A549 (cell line): ENCODE data around the gene PLEKHA4.

Source experiments
- CEBPB ChIP-seq, 2 experiments: fragments of >200 bp in 1 of 2; sonication (Bioruptor Twin) in 1 of 2; formaldehyde crosslinking in 1 of 2; IDR thresholded peaks; 2 replicates each; pipeline ENCODE4 v1.6.1; 2012 to 2016
- HOXA7 ChIP-seq: fragments of 250-450 bp; sonication (Bioruptor Pico); IDR thresholded peaks from 2 replicates; pipeline ENCODE4 v1.5.0; 2020; ENCODE audit warnings: mild to moderate bottlenecking, moderate library complexity
- JUNB ChIP-seq: fragments of >200 bp; sonication (Bioruptor Twin); formaldehyde crosslinking; IDR thresholded peaks from 2 replicates; pipeline ENCODE4 v1.6.1; 2016
- NPAS2 ChIP-seq: fragments of 250-450 bp; sonication (Bioruptor Pico); IDR thresholded peaks from 2 replicates; pipeline ENCODE4 v1.8.0; 2022; ENCODE audit warnings: mild to moderate bottlenecking, moderate library complexity, borderline replicate concordance
- TF ChIP-seq, protein P1 (sequence below): fragments of >200 bp; sonication (Bioruptor Twin); formaldehyde crosslinking; IDR thresholded peaks from 3 replicates; pipeline ENCODE4 v1.5.1; 2016

DNA sequence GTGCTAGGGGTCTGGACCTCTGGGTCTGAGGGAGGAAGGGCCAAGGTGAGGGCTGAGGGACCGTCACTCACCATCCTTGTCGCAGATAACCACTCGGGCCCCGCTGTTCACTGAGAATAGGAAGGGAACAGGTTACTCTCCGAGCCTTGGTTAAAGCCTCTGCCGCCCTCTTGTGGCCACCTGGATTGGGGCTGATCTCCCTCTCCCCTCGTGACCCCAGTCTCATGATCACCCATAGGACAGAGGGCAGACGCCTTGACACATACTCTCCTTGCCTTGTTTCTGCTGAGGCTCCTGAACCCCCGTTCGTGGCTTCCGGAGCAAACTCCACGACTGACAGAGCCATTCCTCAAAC lies 32.7 kb downstream of the PLEKHA4 start:
- no peak for TF ChIP-seq NPAS2 (CRISPR knock-in tag)
- no peak for TF ChIP-seq CEBPB (IDR thresholded peaks at IDR 0.05)
- TF ChIP-seq HOXA7 (CRISPR knock-in tag) = no peak
- TF ChIP-seq, protein P1, sequence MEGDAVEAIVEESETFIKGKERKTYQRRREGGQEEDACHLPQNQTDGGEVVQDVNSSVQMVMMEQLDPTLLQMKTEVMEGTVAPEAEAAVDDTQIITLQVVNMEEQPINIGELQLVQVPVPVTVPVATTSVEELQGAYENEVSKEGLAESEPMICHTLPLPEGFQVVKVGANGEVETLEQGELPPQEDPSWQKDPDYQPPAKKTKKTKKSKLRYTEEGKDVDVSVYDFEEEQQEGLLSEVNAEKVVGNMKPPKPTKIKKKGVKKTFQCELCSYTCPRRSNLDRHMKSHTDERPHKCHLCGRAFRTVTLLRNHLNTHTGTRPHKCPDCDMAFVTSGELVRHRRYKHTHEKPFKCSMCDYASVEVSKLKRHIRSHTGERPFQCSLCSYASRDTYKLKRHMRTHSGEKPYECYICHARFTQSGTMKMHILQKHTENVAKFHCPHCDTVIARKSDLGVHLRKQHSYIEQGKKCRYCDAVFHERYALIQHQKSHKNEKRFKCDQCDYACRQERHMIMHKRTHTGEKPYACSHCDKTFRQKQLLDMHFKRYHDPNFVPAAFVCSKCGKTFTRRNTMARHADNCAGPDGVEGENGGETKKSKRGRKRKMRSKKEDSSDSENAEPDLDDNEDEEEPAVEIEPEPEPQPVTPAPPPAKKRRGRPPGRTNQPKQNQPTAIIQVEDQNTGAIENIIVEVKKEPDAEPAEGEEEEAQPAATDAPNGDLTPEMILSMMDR = peak; percentile 98
- TF ChIP-seq JUNB = no peak
